Measurements from ENCODE around the gene CHST8.

CHST8 gene

DNA sequence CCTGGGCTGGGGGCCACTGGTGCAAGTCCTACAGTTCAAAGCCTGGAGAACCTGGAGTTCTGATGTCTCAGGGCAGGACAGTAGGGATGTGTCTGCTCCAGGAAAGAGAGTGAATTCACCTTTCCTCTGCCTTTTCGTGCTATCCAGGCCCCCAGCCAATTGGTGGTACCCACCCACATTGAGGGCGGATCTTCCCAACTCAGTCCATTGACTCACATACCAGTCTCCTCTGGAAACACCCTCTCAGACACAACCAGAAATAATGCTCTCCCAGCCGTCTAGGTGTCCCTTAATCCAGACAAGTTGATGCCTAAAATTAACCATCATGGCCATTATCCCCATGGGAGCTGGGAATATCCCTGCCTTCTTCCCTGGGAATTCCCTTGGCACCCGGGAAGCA is 38.8 kb upstream of the CHST8 start:
- TF ChIP-seq, protein P1, sequence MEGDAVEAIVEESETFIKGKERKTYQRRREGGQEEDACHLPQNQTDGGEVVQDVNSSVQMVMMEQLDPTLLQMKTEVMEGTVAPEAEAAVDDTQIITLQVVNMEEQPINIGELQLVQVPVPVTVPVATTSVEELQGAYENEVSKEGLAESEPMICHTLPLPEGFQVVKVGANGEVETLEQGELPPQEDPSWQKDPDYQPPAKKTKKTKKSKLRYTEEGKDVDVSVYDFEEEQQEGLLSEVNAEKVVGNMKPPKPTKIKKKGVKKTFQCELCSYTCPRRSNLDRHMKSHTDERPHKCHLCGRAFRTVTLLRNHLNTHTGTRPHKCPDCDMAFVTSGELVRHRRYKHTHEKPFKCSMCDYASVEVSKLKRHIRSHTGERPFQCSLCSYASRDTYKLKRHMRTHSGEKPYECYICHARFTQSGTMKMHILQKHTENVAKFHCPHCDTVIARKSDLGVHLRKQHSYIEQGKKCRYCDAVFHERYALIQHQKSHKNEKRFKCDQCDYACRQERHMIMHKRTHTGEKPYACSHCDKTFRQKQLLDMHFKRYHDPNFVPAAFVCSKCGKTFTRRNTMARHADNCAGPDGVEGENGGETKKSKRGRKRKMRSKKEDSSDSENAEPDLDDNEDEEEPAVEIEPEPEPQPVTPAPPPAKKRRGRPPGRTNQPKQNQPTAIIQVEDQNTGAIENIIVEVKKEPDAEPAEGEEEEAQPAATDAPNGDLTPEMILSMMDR (IDR thresholded peaks at IDR 0.05; ENCODE audit: low read depth, low read length, missing control alignments): no peak
- no peak overlapping the region for H3K4me3 ChIP-seq (ENCODE audit: low read depth, low read length)
- DNase-seq (ENCODE audit: low read depth): no peak
- in situ Hi-C loops (cut with HindIII; ENCODE audit: low sequenced_read_pairs): no loop called here

DNA sequence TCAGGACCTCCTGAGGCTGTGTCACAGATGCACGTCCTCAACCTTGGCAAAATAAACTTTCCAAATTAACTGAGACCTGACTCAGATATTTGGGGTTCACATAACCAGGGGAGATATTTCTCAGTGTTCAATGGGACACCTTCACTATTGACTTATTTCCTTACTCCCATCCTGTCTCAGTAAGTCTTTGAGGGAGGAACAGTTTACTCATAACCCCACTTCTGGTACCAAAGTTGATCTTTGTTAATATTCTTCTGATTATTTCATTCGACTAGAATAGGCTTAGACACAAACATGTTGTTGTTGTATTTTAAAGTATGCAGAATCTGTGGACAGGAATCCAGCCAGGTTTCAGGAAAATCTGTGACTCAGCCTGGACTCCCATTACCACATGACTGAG is 34.6 kb upstream of the CHST8 start:
- in situ Hi-C loops (cut with HindIII; ENCODE audit: low sequenced_read_pairs): no loop called here
- DNase-seq (ENCODE audit: low read depth): no peak
- H3K4me3 ChIP-seq (ENCODE audit: low read depth, low read length): no peak overlapping the region
- TF ChIP-seq, protein P1 (IDR thresholded peaks at IDR 0.05; ENCODE audit: low read depth, low read length, missing control alignments): no peak

DNA sequence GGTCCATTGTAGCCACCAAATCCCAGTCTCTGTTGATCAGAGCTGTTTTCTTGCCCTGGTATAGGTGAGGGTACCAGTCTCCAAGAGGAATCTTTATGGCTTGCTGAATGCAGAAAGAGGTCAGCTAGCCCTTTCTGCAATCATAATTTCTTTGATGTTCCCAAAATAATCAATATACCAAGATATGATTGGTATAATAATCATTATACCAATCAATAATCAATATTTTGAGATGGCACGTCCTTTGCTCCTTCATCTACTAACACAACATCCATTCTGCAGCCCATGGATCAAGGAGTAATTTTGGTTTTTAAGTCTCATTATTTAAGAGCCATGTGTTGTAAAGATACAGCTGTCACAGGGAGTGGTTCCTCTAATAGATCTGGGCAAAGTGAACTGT is 31.5 kb upstream of the CHST8 start:
- no peak overlapping the region for H3K4me3 ChIP-seq (ENCODE audit: low read depth, low read length)
- TF ChIP-seq, protein P1 (IDR thresholded peaks at IDR 0.05; ENCODE audit: low read depth, low read length, missing control alignments): no peak
- DNase-seq (ENCODE audit: low read depth): no peak
- in situ Hi-C loops (cut with HindIII; ENCODE audit: low sequenced_read_pairs): no loop called here

DNA sequence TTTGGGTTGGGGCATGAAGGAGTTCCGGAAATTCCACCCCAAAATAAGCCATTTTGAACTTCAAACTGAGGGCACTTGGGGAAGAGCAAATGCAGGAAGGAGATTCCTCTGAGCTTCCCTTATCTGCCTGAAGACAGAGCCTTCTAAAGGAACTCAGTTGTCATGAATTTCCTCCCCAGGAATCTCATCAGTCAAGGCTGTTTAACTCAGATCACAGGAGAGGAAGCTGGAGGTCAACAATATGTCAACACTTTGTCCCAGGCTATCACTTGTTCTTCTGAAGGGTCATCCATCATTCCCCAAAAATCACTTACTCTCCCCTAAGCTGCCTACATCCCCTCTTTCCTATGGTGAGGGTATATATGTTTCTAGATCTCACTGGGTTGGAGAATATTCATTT is 26.0 kb upstream of the CHST8 start:
- no peak for DNase-seq (ENCODE audit: low read depth)
- H3K4me3 ChIP-seq (ENCODE audit: low read depth, low read length): no peak overlapping the region
- TF ChIP-seq, protein P1 (IDR thresholded peaks at IDR 0.05; ENCODE audit: low read depth, low read length, missing control alignments): no peak
- in situ Hi-C loops (cut with HindIII; ENCODE audit: low sequenced_read_pairs): no loop called here

DNA sequence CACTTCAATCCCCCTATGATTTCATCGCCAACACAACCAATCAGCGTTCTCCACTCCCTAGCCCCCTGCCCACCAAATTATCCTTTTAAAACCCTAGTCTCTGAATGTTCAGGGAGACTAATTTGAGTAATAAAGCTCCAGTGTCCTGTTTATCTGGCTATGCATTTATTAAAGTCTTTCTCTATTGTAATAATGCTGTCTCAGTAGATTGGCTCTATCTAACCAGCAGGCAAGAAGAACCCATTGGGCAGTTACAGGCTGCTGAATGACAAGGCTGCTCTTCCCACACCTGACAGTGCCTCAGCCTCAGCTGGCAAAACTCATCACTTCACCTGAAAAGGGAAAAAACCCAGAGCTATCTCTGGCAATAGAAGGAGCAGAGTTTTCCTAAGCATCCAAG is 20.2 kb upstream of the CHST8 start:
- TF ChIP-seq, protein P1 (IDR thresholded peaks at IDR 0.05; ENCODE audit: low read depth, low read length, missing control alignments): no peak
- H3K4me3 ChIP-seq (ENCODE audit: low read depth, low read length): no peak overlapping the region
- in situ Hi-C loops (cut with HindIII; ENCODE audit: low sequenced_read_pairs): no loop called here
- DNase-seq (ENCODE audit: low read depth): no peak

DNA sequence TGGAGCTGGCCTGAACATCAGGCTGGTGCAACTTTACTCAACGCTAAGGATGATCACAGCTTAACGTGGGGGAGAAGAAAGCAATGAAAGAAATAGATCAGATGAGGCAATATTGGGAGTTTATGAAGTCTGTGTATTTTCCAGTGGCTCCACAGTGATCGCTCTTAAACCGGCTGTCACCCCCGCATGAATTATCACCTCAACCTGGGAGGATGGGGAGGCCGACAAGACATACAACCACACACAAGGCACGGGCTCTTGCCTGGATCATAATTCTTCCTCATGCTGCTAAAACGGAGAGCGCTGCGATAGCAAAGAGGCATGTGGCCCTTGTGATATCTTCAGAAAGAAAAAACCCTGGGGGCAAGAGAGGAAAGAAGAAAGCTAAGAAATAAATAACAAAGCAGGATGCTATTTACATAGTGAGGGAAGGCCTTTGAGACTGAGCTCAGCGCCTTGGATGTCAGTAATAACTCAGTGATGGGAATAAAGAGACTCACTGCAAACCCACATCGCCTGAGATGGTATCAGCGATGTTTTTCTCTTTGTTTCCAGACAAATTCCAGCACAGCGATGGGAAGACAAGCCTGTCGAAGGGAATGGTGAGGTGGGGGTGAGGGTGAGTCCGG is 19.1 kb upstream of the CHST8 start:
- no peak for DNase-seq (ENCODE audit: low read depth)
- no peak overlapping the region for H3K4me3 ChIP-seq (ENCODE audit: low read depth, low read length)
- in situ Hi-C loops (cut with HindIII; ENCODE audit: low sequenced_read_pairs): no loop called here
- TF ChIP-seq, protein P1 (IDR thresholded peaks at IDR 0.05; ENCODE audit: low read depth, low read length, missing control alignments): no peak
